Bronchial epithelial cell (primary cell): Measurements from ENCODE around the gene KANK2. TPM values are rescaled to one million over a fixed set of nuclear protein-coding genes. Genes with fewer than 3 reads are reported as not detected.

Experiments used
- DNase-seq: peaks from one replicate; pipeline ENCODE4 v3.0.0-alpha.2; 2010; ENCODE audit warnings: low read depth
- FAIRE-seq: peaks from 2 replicates; lab custom pipeline; 2011; peaks lifted over from hg19 to GRCh38; lab: Jason Lieb, UNC
- H3K27me3 ChIP-seq: 2 replicates; pipeline ENCODE4 v1.5.1; 2011; ENCODE audit warnings: low read length; ENCODE audit not compliant: control insufficient read depth, insufficient read depth
- H3K36me3 ChIP-seq: 2 replicates; pipeline ENCODE4 v1.5.1; 2011; ENCODE audit warnings: low read length; ENCODE audit not compliant: control insufficient read depth, insufficient read depth
- H3K4me3 ChIP-seq: 2 replicates; pipeline ENCODE4 v1.5.1; 2011; ENCODE audit warnings: mild to moderate bottlenecking, low read depth, low read length, control low read depth
- CTCF ChIP-seq: IDR thresholded peaks from 2 replicates; pipeline ENCODE4 v1.5.1; 2011; ENCODE audit warnings: mild to moderate bottlenecking, moderate library complexity, low read length, control low read depth, inconsistent platforms; ENCODE audit not compliant: insufficient read depth, severe bottlenecking
- total RNA-seq: library from RNA; depleted of rRNA; stranded (reverse); fragments of >200 nt; gene quantifications from 2 replicates; pipeline ENCODE4 v1.2.1, GENCODE V29; 2014

KANK2 gene
- total RNA-seq, 1 donor from 2014 or later: 10.8 TPM

GRCh38 chr19:11176466-11177193 is 20.7 kb downstream of the KANK2 start:
- Histone ChIP-seq H3K27me3 (no peaks in the 10 kb centered on the region), H3K4me3 (no peak overlapping the region), H3K36me3 (peaks cover 7% of the 10 kb centered on the region)
- no peak for TF ChIP-seq CTCF
- FAIRE-seq (peak; percentile 55), DNase-seq (no peak)

GRCh38 chr19:11175920-11176319 is 21.4 kb downstream of the KANK2 start:
- no peak for FAIRE-seq
- Histone ChIP-seq H3K27me3 (no peaks in the 10 kb centered on the region), H3K4me3 (no peak overlapping the region), H3K36me3 (peaks cover 7% of the 10 kb centered on the region)
- DNase-seq: no peak
- no peak for TF ChIP-seq CTCF

- DNase-seq (no peak), FAIRE-seq (no peak)
- no peaks in the 10 kb centered on the region for H3K27me3 ChIP-seq
- no peak overlapping the region for H3K4me3 ChIP-seq
- peaks cover 8% of the 10 kb centered on the region for H3K36me3 ChIP-seq
- no peak for TF ChIP-seq CTCF
These were observed 23.0 kb downstream of the KANK2 start for GRCh38 chr19:11174336-11174735.

- FAIRE-seq: peak; percentile 81
- peaks cover 8% of the 10 kb centered on the region for H3K36me3 ChIP-seq
- DNase-seq: no peak
- H3K27me3 ChIP-seq: no peaks in the 10 kb centered on the region
- no peak for TF ChIP-seq CTCF
- no peak overlapping the region for H3K4me3 ChIP-seq
These were observed 23.7 kb downstream of the KANK2 start for GRCh38 chr19:11173516-11174155.

- H3K27me3 ChIP-seq: no peaks in the 10 kb centered on the region
- peaks cover 6% of the 10 kb centered on the region for H3K36me3 ChIP-seq
- TF ChIP-seq CTCF: no peak
- FAIRE-seq (no peak), DNase-seq (no peak)
- H3K4me3 ChIP-seq: no peak overlapping the region
These were observed 24.8 kb downstream of the KANK2 start for GRCh38 chr19:11172576-11172975.
